ENCODE measurements around the gene CYP4V2.

DNA sequence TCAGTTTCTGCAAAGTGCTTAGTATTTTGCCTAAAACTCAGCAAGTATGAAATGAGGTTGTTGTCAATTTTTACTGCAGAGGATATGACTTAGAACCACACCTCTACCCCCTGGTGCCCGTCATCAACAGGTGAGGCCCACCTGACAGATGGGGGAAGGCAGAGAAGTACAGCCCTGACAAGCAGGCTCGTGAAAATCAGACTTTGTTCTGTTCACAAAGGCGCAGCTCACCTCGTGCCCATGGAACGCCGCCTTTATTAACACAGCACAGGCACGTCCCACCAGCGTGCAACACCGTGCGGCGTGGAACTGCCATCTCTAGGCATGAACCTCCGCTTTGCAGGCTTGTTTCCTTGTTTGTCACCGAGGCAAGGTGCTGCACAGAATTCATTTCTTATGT is 13.3 kb downstream of the CYP4V2 start:
- TF ChIP-seq POLR2A (IDR thresholded peaks at IDR 0.05; ENCODE audit: low read length) (no peak), GATA1 (IDR thresholded peaks at IDR 0.05; ENCODE audit: low read depth, low read length) (no peak)

Measured in erythroblast (primary cell).